ENCODE data around the gene NUTM2E. TPM values are rescaled to one million over a fixed set of nuclear protein-coding genes. Genes with fewer than 3 reads are reported as not detected.
"Not testable (repeated sequence)": the region's sequence is repeated elsewhere in the genome, so short reads cannot be mapped to it uniquely, and the experiment has no call there.

The NUTM2E gene
- 1 to 10 TPM in 1 of 4 donors, not detected in 3; 2.5 TPM for total RNA-seq

- H3K27ac ChIP-seq: peak within 1 kb of the TSS; percentile 80 to 94 (median 86)
- TF ChIP-seq POLR2A (IDR thresholded peaks at IDR 0.05): peak in 1 of 2 donors; percentile 38
- peak; percentile 77 to 93 (median 85) for DNase-seq
- peaks cover 0 to 11% (median 1%) of the 10 kb centered on the region in 4 donors for H3K4me1 ChIP-seq
- not testable (repeated sequence) for H3K9me3 ChIP-seq, H3K36me3 ChIP-seq, H3K27me3 ChIP-seq
- peak within 1 kb of the TSS; percentile 48 to 71 (median 60) for H3K4me3 ChIP-seq
Observed at GRCh38 chr10:79826496-79827215, at the start of gene NUTM2E. Gene NUTM2E (plus strand): TSS chr10:79826739. CDS start chr10:79841741, 15,002 bp downstream.

- not testable (repeated sequence) for H3K27me3 ChIP-seq, H3K4me1 ChIP-seq
Observed at GRCh38 chr10:79777997-79778396, 48.5 kb upstream of the NUTM2E start.

GRCh38 chr10:79779310-79779938 lies 47.1 kb upstream of the NUTM2E start:
- not testable (repeated sequence) for H3K9me3 ChIP-seq, H3K4me1 ChIP-seq, H3K27me3 ChIP-seq, H3K36me3 ChIP-seq, H3K4me3 ChIP-seq, H3K27ac ChIP-seq
- TF ChIP-seq, protein P1, sequence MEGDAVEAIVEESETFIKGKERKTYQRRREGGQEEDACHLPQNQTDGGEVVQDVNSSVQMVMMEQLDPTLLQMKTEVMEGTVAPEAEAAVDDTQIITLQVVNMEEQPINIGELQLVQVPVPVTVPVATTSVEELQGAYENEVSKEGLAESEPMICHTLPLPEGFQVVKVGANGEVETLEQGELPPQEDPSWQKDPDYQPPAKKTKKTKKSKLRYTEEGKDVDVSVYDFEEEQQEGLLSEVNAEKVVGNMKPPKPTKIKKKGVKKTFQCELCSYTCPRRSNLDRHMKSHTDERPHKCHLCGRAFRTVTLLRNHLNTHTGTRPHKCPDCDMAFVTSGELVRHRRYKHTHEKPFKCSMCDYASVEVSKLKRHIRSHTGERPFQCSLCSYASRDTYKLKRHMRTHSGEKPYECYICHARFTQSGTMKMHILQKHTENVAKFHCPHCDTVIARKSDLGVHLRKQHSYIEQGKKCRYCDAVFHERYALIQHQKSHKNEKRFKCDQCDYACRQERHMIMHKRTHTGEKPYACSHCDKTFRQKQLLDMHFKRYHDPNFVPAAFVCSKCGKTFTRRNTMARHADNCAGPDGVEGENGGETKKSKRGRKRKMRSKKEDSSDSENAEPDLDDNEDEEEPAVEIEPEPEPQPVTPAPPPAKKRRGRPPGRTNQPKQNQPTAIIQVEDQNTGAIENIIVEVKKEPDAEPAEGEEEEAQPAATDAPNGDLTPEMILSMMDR (IDR thresholded peaks at IDR 0.05): peak in 4 of 6 experiments; percentile 48 to 70 (median 62)
- peak; percentile 50 to 86 (median 70) for DNase-seq

More at GRCh38 chr10:79777997-79778396, 48.5 kb upstream of the NUTM2E start:
- H3K9me3 ChIP-seq, DNase-seq, H3K27ac ChIP-seq, H3K36me3 ChIP-seq, H3K4me3 ChIP-seq: not testable (repeated sequence)

DNA sequence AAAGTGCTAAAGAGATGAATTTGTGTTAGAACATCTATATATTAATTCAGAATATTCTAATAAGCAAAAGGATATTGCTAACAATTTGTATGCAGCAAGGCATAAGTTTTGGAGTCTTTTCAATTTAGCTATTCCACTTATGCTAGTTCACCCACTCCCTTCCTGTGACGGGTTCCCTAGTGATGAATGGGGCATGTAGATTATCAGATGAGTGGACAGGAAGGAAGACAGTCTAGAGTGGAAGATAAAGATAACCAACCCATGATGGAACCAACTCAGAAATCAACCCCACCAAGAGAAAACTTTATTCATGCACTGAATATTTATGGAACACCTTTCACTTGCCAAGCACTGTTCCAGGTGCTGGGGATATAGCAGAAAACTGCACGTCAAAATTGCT lies 46.5 kb upstream of the NUTM2E start:
- H3K36me3 ChIP-seq, H3K4me3 ChIP-seq, H3K9me3 ChIP-seq, H3K27me3 ChIP-seq, DNase-seq, H3K27ac ChIP-seq, H3K4me1 ChIP-seq: not testable (repeated sequence)

- H3K36me3 ChIP-seq, H3K27me3 ChIP-seq, H3K4me3 ChIP-seq, H3K4me1 ChIP-seq, H3K9me3 ChIP-seq, H3K27ac ChIP-seq: not testable (repeated sequence)
- peak in 1 of 3 donors; percentile 46 for DNase-seq
Observed at GRCh38 chr10:79781584-79781983, 45.0 kb upstream of the NUTM2E start.

DNA sequence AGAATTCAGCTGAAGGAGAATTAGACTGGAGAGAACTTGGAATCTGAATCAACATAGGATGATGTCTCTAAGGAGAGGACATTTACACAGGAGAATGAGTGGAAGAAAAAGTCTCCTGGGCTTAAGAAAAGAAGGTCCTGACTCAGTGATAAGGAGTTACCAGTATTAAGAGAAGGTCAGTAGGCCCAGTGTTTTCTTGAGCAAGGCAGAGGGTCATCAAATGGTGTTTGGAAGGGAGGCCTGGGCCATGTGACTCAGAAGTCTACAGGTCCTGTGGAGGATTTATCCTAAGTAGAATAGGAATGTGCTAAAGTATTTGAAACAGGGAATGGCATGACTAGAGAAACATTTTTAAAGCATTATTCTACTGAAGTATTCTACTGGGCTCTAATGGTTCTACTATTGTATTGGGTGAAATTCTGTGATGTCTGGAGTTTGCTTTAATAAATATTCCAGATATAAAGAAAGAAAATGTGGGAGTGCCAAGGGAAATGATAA lies 39.0 kb upstream of the NUTM2E start:
- H3K9me3 ChIP-seq, H3K4me3 ChIP-seq, H3K36me3 ChIP-seq, DNase-seq, H3K4me1 ChIP-seq, H3K27ac ChIP-seq, H3K27me3 ChIP-seq: not testable (repeated sequence)

- H3K27me3 ChIP-seq, H3K4me1 ChIP-seq, DNase-seq, H3K4me3 ChIP-seq, H3K36me3 ChIP-seq, H3K9me3 ChIP-seq, H3K27ac ChIP-seq: not testable (repeated sequence)
Observed at GRCh38 chr10:79789351-79789750, 37.2 kb upstream of the NUTM2E start.

DNA sequence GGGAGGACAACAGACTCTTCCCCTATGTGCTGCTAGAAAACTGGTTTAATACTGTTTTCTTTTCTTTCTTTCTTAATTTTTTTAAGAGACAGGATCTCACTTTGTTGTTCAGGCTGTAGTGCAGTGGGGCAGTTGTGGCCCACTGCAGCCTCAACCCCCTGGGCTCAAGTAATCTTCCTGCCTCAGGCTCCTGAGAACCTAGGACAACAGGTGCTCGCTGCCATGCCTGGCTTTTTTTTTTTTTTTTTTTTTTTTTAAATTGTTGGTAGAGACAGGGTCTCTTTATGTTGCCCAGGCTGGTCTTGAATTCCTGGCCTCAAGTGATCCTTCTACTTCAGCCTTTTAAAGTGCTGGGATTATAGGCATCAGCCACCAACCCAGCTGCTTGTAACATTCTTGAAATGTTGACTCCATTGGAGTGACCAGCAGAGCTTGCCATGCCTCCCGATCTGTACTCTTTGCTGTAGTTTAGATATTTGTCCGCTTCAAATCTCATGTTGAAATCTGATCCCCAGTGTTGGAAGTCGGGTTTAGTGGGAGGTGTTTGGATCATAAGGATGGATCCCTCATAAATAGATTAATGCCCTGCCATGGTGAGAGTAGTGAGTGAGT lies 34.5 kb upstream of the NUTM2E start:
- H3K4me3 ChIP-seq, H3K27ac ChIP-seq, H3K27me3 ChIP-seq, H3K36me3 ChIP-seq, DNase-seq, H3K4me1 ChIP-seq, H3K9me3 ChIP-seq: not testable (repeated sequence)

DNA sequence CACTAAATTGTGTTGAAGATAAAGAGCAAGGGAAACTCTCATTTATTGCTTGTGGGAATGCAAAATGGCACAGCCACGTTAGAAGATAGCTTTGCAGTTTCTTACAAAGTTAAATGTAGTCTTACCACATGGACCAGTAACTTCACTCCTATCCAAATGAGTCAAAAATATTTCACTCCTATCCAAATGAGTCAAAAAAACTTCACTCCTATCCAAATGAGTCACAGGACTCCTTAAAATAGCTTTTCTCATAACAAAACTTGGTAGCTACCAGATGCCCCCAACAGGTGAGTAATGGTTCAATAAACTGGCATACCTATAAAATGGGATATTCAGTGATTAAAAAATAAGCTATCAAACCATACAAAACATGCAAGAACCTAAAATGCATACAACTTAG lies 27.2 kb upstream of the NUTM2E start:
- H3K4me1 ChIP-seq, H3K4me3 ChIP-seq, H3K27ac ChIP-seq, DNase-seq, H3K36me3 ChIP-seq, H3K27me3 ChIP-seq, H3K9me3 ChIP-seq: not testable (repeated sequence)

GRCh38 chr10:79805857-79806256 lies 20.7 kb upstream of the NUTM2E start:
- not testable (repeated sequence) for DNase-seq, H3K27ac ChIP-seq, H3K27me3 ChIP-seq, H3K4me3 ChIP-seq, H3K36me3 ChIP-seq, H3K4me1 ChIP-seq, H3K9me3 ChIP-seq

GRCh38 chr10:79811895-79812294 lies 14.6 kb upstream of the NUTM2E start:
- H3K36me3 ChIP-seq, H3K9me3 ChIP-seq, H3K27me3 ChIP-seq, H3K4me1 ChIP-seq, H3K4me3 ChIP-seq, H3K27ac ChIP-seq, DNase-seq: not testable (repeated sequence)

DNA sequence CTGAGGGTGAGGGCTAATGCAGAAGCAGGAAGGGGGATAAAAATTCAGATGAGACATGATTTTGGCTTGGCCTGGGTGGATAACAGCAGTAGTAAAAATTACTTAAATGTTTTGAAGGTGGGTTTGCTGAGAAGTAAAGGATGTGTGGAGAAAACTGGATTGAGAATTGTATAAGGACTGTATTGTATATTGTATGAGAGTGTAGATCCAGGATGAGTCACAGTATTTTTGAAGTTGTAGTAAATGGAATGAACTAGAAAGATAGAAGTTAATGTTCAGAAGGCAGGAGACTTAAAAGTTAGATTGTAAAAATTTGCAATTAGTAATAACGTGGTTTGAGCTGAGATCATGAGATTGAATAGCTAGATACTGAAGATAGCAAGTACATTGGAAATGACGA lies 10.2 kb upstream of the NUTM2E start:
- not testable (repeated sequence) for H3K27ac ChIP-seq, H3K4me1 ChIP-seq, H3K4me3 ChIP-seq, DNase-seq, H3K9me3 ChIP-seq, H3K27me3 ChIP-seq, H3K36me3 ChIP-seq

DNA sequence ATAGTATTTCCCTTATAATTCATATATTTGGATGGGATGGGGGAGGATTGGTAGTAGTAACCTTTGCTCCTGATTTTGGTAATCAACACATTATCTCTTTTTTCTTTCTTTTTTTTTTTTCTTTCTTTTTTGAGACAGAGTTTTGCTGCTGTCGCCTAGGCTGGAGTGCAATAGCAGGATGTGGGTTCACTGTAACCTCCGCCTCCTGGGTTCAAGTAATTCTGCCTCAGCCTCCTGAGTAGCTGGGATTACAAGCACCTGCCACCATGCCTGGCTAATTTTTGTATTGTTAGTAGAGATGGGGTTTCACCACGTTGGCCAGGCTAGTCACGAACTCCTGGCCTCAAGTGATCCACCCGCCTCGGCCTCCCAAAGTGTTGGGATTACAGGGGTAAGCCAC lies 3.2 kb upstream of the NUTM2E start:
- DNase-seq: peak in 2 of 3 donors; percentile 16 to 45
- not testable (repeated sequence) for H3K36me3 ChIP-seq, H3K4me3 ChIP-seq, H3K4me1 ChIP-seq, H3K27me3 ChIP-seq, H3K27ac ChIP-seq, H3K9me3 ChIP-seq
